GM18508 (cell line): Measurements from ENCODE around the gene SLC22A23.

Source experiments
- ATAC-seq: cut with Tn5 transposase; IDR thresholded peaks from one replicate; pipeline ENCODE4 v1.9.1; 2021; ENCODE audit warnings: moderate number of reproducible peaks; ENCODE audit not compliant: insufficient read depth, unreplicated experiment

SLC22A23 gene

GRCh38 chr6:3280866-3281465 lies 175.9 kb downstream of the SLC22A23 start:
- ATAC-seq, result no peak

GRCh38 chr6:3280091-3280490 lies 176.8 kb downstream of the SLC22A23 start:
- no peak for ATAC-seq

- ATAC-seq, result no peak
Measured at GRCh38 chr6:3278691-3279090, 178.2 kb downstream of the SLC22A23 start.

GRCh38 chr6:3277851-3278416 lies 178.9 kb downstream of the SLC22A23 start:
- no peak for ATAC-seq

GRCh38 chr6:3277251-3277650 lies 179.6 kb downstream of the SLC22A23 start:
- ATAC-seq, result no peak

GRCh38 chr6:3276174-3277167 lies 180.4 kb downstream of the SLC22A23 start:
- no peak for ATAC-seq

GRCh38 chr6:3273707-3274521 lies 182.9 kb downstream of the SLC22A23 start:
- no peak for ATAC-seq

GRCh38 chr6:3272911-3273547 lies 183.8 kb downstream of the SLC22A23 start:
- ATAC-seq, result no peak

GRCh38 chr6:3271756-3272155 lies 185.1 kb downstream of the SLC22A23 start:
- ATAC-seq, result no peak

- no peak for ATAC-seq
Measured at GRCh38 chr6:3270258-3270657, 186.6 kb downstream of the SLC22A23 start.

GRCh38 chr6:3269281-3269975 lies 187.4 kb downstream of the SLC22A23 start:
- ATAC-seq, result no peak

GRCh38 chr6:3268680-3269079 lies 188.2 kb downstream of the SLC22A23 start:
- ATAC-seq, result no peak

GRCh38 chr6:3267162-3267561 lies 189.7 kb downstream of the SLC22A23 start:
- ATAC-seq, result no peak

- ATAC-seq, result no peak
Measured at GRCh38 chr6:3266170-3266569, 190.7 kb downstream of the SLC22A23 start.

GRCh38 chr6:3265671-3266070 lies 191.2 kb downstream of the SLC22A23 start:
- no peak for ATAC-seq

- ATAC-seq, result no peak
Measured at GRCh38 chr6:3264356-3264755, 192.5 kb downstream of the SLC22A23 start.

- ATAC-seq, result no peak
Measured at GRCh38 chr6:3263096-3263495, 193.8 kb downstream of the SLC22A23 start.

GRCh38 chr6:3261921-3262320 lies 194.9 kb downstream of the SLC22A23 start:
- no peak for ATAC-seq

- ATAC-seq, result no peak
Measured at GRCh38 chr6:3261518-3261820, 195.4 kb downstream of the SLC22A23 start.
